A673 (cell line): ENCODE results near the gene SPATA46. TPM values are rescaled to one million over a fixed set of nuclear protein-coding genes. Genes with fewer than 3 reads are reported as not detected.

ENCODE experiments used
- BruUV-seq: library from RNA; stranded (reverse); fragments of 400-500 nt; replicated peaks from 2 replicates; lab custom pipeline; 2021; lab: Mats Ljungman, UMichigan
- CTCF ChIA-PET: fragments of 300-600 bp; sonication (Branson Sonifier 250); formaldehyde crosslinking; loops from one replicate; lab custom pipeline; 2022; ENCODE audit warnings: antibody characterized with exemption; lab: Charles Lee
- POLR2A ChIA-PET: fragments of 300-600 bp; sonication (Branson Sonifier 250); formaldehyde crosslinking; loops from one replicate; lab custom pipeline; 2022; ENCODE audit warnings: antibody characterized with exemption; ENCODE audit not compliant: low non-redundant PET; lab: Charles Lee
- DNase-seq: peaks from one replicate; pipeline ENCODE4 v3.0.0-alpha.2; 2015; ENCODE audit warnings: low spot score
- H3K27ac ChIP-seq: fragments of 200-600 bp; sonication (generic); 2 replicates; pipeline ENCODE4 v1.5.1; 2016; ENCODE audit warnings: mixed run types, low read depth, mild to moderate bottlenecking, mixed read lengths, antibody characterized with exemption, low read length; ENCODE audit not compliant: poor library complexity, severe bottlenecking
- H3K27me3 ChIP-seq: fragments of 200-600 bp; sonication (generic); replicated peaks from 2 replicates; pipeline ENCODE4 v1.6.1; 2017; ENCODE audit warnings: mixed run types, low read depth, mild to moderate bottlenecking, mixed read lengths, antibody characterized with exemption, low read length; ENCODE audit not compliant: insufficient read depth, poor library complexity
- H3K36me3 ChIP-seq: fragments of 200-600 bp; sonication (generic); 2 replicates; pipeline ENCODE4 v1.6.1; 2016; ENCODE audit warnings: mixed run types, mild to moderate bottlenecking, mixed read lengths, antibody characterized with exemption, low read length; ENCODE audit not compliant: insufficient read depth, poor library complexity, severe bottlenecking
- H3K4me1 ChIP-seq: fragments of 200-600 bp; sonication (generic); 2 replicates; pipeline ENCODE4 v1.6.1; 2017; ENCODE audit warnings: mixed run types, mild to moderate bottlenecking, mixed read lengths, antibody characterized with exemption, low read length; ENCODE audit not compliant: insufficient read depth, poor library complexity, severe bottlenecking
- H3K4me3 ChIP-seq: fragments of 200-600 bp; sonication (generic); 2 replicates; pipeline ENCODE4 v1.5.1; 2016; ENCODE audit warnings: low read depth, mixed run types, mild to moderate bottlenecking, mixed read lengths, low read length; ENCODE audit not compliant: poor library complexity, severe bottlenecking
- H3K9me3 ChIP-seq: fragments of 200-600 bp; sonication (generic); 2 replicates; pipeline ENCODE4 v1.6.1; 2016; ENCODE audit warnings: mixed run types, low read depth, mild to moderate bottlenecking, mixed read lengths, antibody characterized with exemption, low read length; ENCODE audit not compliant: poor library complexity, severe bottlenecking
- EZH2 ChIP-seq: fragments of 200-600 bp; sonication (generic); IDR thresholded peaks from 2 replicates; pipeline ENCODE4 v1.6.1; 2017; ENCODE audit warnings: borderline replicate concordance, low read depth, mild to moderate bottlenecking, mixed read lengths, antibody characterized with exemption, low read length; ENCODE audit not compliant: poor library complexity, severe bottlenecking
- intact Hi-C: fragments of 100-400 bp; cut with micrococcal nuclease; formaldehyde crosslinking; loops from one replicate; pipeline ENCODE4 v1.10.0; 2022; ENCODE audit not compliant: unreplicated experiment
- total RNA-seq: library from RNA; stranded (reverse); gene quantifications from 2 replicates; pipeline ENCODE4 v1.2.3, GENCODE V29; 2021
- TF ChIP-seq, protein P1 (sequence below): fragments of 300-800, 200-600 bp; sonication (generic); conservative IDR thresholded peaks from 2 replicates; pipeline ENCODE4 v1.5.1; 2017; ENCODE audit warnings: low read depth, mild to moderate bottlenecking, antibody characterized with exemption, low read length, moderate library complexity, mixed read lengths

SPATA46 gene
- total RNA-seq, 1 experiment from 2014 or later = not detected

DNA sequence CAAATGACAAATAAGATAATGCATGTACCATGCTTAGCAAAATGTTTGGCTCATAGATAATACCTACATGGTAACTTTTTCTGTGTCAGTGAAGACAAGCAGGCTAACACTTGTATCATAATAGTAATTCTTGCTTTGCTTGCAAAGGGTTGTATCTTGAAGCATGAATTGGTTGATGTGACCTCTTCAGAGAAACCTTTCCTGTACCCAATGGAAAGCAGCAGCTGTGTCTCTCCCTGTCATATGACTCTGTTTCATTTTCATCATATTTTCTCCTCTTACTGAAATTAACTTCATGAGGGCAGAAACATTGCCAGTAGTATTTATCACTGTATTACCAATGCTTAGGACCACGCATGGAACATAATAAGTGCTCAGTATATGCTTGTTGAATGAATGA is 30.9 kb upstream of the SPATA46 start:
- H3K4me3 ChIP-seq = no peak overlapping the region
- no TSS peak for BruUV-seq
- H3K9me3 ChIP-seq = no peaks in the 10 kb centered on the region
- ChIA-PET POLR2A (no interaction called here), CTCF (no interaction called here)
- TF ChIP-seq, protein P1, sequence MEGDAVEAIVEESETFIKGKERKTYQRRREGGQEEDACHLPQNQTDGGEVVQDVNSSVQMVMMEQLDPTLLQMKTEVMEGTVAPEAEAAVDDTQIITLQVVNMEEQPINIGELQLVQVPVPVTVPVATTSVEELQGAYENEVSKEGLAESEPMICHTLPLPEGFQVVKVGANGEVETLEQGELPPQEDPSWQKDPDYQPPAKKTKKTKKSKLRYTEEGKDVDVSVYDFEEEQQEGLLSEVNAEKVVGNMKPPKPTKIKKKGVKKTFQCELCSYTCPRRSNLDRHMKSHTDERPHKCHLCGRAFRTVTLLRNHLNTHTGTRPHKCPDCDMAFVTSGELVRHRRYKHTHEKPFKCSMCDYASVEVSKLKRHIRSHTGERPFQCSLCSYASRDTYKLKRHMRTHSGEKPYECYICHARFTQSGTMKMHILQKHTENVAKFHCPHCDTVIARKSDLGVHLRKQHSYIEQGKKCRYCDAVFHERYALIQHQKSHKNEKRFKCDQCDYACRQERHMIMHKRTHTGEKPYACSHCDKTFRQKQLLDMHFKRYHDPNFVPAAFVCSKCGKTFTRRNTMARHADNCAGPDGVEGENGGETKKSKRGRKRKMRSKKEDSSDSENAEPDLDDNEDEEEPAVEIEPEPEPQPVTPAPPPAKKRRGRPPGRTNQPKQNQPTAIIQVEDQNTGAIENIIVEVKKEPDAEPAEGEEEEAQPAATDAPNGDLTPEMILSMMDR = no peak
- TF ChIP-seq EZH2 = no peak
- no peak overlapping the region for H3K27ac ChIP-seq
- no peaks in the 10 kb centered on the region for H3K4me1 ChIP-seq
- H3K27me3 ChIP-seq = no peaks in the 10 kb centered on the region
- no peaks in the 10 kb centered on the region for H3K36me3 ChIP-seq
- DNase-seq = no peak
- intact Hi-C loops = no loop called here

DNA sequence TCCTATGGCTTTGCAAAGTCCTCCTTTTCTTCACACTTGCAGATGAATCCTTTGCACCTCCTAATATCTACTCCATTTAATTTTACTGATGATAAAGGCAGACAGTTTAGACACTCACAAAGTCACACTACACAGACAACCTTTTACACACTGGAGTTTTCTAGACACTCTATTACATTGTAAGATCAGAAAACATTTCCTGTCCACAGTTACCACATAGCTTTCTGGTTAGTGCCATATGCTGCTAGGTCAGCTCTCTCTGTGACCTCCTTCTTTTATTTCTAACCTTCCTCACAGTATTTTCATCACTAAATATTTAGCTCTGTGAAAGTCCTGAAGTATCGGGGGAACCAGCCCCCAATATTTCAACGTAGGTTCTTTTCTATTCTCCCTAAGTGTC is 30.2 kb upstream of the SPATA46 start:
- TF ChIP-seq, protein P1 = no peak
- no peak for TF ChIP-seq EZH2
- Histone ChIP-seq H3K36me3 (no peaks in the 10 kb centered on the region), H3K27me3 (no peaks in the 10 kb centered on the region), H3K27ac (no peak overlapping the region), H3K4me1 (peaks cover 2% of the 10 kb centered on the region), H3K4me3 (no peak overlapping the region), H3K9me3 (no peaks in the 10 kb centered on the region)
- DNase-seq = no peak
- POLR2A ChIA-PET = interaction anchor here (0.7 kb wide), 1 partner anchor 115 kb away, joined by 3 read pairs; no protein-coding TSS in a partner anchor
- BruUV-seq = no TSS peak
- intact Hi-C loops = no loop called here
- CTCF ChIA-PET = no interaction called here

DNA sequence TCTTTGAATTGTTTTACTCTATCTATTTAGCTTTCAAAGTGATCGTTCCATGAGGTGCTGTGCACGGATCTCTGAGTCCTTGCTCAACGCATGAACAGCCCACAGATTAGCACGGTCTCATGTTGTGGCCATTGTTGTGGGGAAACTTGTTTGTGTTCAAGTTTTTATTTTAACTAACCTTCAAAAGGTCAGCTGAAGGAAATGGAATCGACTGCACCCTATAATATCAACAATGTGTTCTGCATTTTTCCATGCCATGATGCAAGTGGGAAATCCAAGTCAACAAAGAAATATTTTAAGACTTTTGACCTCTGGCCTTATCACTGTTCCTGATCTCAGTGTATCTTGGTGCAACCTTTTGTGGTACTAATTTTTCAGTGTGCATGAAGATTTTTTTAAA is 29.1 kb upstream of the SPATA46 start:
- Histone ChIP-seq H3K4me3 (no peak overlapping the region), H3K9me3 (no peaks in the 10 kb centered on the region), H3K36me3 (no peaks in the 10 kb centered on the region), H3K4me1 (peaks cover 12% of the 10 kb centered on the region), H3K27me3 (no peaks in the 10 kb centered on the region), H3K27ac (no peak overlapping the region)
- intact Hi-C loops = no loop called here
- no peak for DNase-seq
- BruUV-seq = no TSS peak
- TF ChIP-seq, protein P1 = no peak
- TF ChIP-seq EZH2 = no peak
- POLR2A ChIA-PET = no interaction called here
- CTCF ChIA-PET = no interaction called here
